Adrenal gland (tissue), 5 donors: ENCODE data around the gene ZNF581.

Source experiments
- POLR2A ChIP-seq, 2 donors: fragments of 450-650 bp; IDR thresholded peaks; one replicate each; pipeline ENCODE4 v1.6.1; 2017; ENCODE audit warnings: antibody characterized with exemption in 2 of 2, mild to moderate bottlenecking in 2 of 2, moderate library complexity in 1 of 2
- TF ChIP-seq, protein P1 (sequence below), 6 experiments: fragments of 450-650 bp in 4 of 6; fragments of 200-600 bp in 2 of 6; sonication (generic) in 1 of 6; IDR thresholded peaks; 1 replicate in 5 of 6; 2 replicates in 1 of 6; pipeline versions ENCODE4 v1.5.1 to v1.8.0; 2016 to 2021; ENCODE audit warnings: antibody characterized with exemption in 6 of 6, mild to moderate bottlenecking in 2 of 6, moderate library complexity in 1 of 6
- donor health status: DM: no; HTN: no; CAD: no.

- TF ChIP-seq, protein P1, sequence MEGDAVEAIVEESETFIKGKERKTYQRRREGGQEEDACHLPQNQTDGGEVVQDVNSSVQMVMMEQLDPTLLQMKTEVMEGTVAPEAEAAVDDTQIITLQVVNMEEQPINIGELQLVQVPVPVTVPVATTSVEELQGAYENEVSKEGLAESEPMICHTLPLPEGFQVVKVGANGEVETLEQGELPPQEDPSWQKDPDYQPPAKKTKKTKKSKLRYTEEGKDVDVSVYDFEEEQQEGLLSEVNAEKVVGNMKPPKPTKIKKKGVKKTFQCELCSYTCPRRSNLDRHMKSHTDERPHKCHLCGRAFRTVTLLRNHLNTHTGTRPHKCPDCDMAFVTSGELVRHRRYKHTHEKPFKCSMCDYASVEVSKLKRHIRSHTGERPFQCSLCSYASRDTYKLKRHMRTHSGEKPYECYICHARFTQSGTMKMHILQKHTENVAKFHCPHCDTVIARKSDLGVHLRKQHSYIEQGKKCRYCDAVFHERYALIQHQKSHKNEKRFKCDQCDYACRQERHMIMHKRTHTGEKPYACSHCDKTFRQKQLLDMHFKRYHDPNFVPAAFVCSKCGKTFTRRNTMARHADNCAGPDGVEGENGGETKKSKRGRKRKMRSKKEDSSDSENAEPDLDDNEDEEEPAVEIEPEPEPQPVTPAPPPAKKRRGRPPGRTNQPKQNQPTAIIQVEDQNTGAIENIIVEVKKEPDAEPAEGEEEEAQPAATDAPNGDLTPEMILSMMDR (IDR thresholded peaks at IDR 0.05): no peak
- TF ChIP-seq POLR2A (IDR thresholded peaks at IDR 0.05): no peak
Measured at GRCh38 chr19:55659822-55660221, 16.4 kb downstream of the ZNF581 start.
